Measurements from ENCODE around the gene ETS2. TPM values are rescaled to one million over a fixed set of nuclear protein-coding genes. Genes with fewer than 3 reads are reported as not detected.

Gene ETS2
- total RNA-seq, 1 donor from 2014 or later, result 16.2 TPM

- H3K9me3 Mint-ChIP-seq (ENCODE audit: unreplicated experiment), result peaks cover 1% of the 10 kb centered on the region
- no peak overlapping the region for H3K27ac Mint-ChIP-seq (ENCODE audit: unreplicated experiment)
- TF ChIP-seq, protein P1, sequence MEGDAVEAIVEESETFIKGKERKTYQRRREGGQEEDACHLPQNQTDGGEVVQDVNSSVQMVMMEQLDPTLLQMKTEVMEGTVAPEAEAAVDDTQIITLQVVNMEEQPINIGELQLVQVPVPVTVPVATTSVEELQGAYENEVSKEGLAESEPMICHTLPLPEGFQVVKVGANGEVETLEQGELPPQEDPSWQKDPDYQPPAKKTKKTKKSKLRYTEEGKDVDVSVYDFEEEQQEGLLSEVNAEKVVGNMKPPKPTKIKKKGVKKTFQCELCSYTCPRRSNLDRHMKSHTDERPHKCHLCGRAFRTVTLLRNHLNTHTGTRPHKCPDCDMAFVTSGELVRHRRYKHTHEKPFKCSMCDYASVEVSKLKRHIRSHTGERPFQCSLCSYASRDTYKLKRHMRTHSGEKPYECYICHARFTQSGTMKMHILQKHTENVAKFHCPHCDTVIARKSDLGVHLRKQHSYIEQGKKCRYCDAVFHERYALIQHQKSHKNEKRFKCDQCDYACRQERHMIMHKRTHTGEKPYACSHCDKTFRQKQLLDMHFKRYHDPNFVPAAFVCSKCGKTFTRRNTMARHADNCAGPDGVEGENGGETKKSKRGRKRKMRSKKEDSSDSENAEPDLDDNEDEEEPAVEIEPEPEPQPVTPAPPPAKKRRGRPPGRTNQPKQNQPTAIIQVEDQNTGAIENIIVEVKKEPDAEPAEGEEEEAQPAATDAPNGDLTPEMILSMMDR (IDR thresholded peaks at IDR 0.05; ENCODE audit: partially characterized antibody, unreplicated experiment), result no peak
- H3K4me3 Mint-ChIP-seq (ENCODE audit: unreplicated experiment), result no peak overlapping the region
- no peaks in the 10 kb centered on the region for H3K4me1 Mint-ChIP-seq (ENCODE audit: low read depth, unreplicated experiment)
- no peaks in the 10 kb centered on the region for H3K36me3 Mint-ChIP-seq (ENCODE audit: unreplicated experiment)
- no peak for DNase-seq
- H3K27me3 Mint-ChIP-seq (ENCODE audit: unreplicated experiment), result peaks cover 2% of the 10 kb centered on the region
These were observed 8.3 kb upstream of the ETS2 start for GRCh38 chr21:38797470-38797869.

DNA sequence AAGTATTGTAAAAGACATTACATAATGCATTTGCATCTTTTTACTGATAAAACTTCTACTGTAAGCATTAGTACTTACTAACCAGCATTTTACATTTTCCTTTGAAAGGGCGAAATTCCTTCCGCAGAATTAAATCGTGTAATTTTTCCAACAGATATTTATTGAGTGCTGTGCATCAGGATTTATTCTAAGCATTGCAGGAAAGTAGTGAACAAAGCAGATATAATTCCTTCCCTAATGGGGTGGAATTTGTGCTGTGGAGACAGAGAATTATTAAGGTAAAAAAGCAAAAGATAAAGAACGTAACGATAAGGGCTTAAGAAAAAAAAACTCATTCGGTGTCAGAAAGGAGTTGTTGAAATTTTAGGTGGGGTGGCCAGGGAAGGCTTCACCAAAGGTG lies 7.6 kb upstream of the ETS2 start:
- Mint-ChIP-seq H3K4me3 (ENCODE audit: unreplicated experiment) (no peak overlapping the region), H3K9me3 (ENCODE audit: unreplicated experiment) (peaks cover 1% of the 10 kb centered on the region), H3K27ac (ENCODE audit: unreplicated experiment) (no peak overlapping the region), H3K36me3 (ENCODE audit: unreplicated experiment) (no peaks in the 10 kb centered on the region), H3K27me3 (ENCODE audit: unreplicated experiment) (peaks cover 1% of the 10 kb centered on the region), H3K4me1 (ENCODE audit: low read depth, unreplicated experiment) (no peaks in the 10 kb centered on the region)
- TF ChIP-seq, protein P1 (IDR thresholded peaks at IDR 0.05; ENCODE audit: partially characterized antibody, unreplicated experiment), result no peak
- no peak for DNase-seq

- no peak overlapping the region for H3K27ac Mint-ChIP-seq (ENCODE audit: unreplicated experiment)
- DNase-seq, result no peak
- no peak overlapping the region for H3K4me3 Mint-ChIP-seq (ENCODE audit: unreplicated experiment)
- no peaks in the 10 kb centered on the region for H3K27me3 Mint-ChIP-seq (ENCODE audit: unreplicated experiment)
- H3K36me3 Mint-ChIP-seq (ENCODE audit: unreplicated experiment), result no peaks in the 10 kb centered on the region
- peaks cover 1% of the 10 kb centered on the region for H3K9me3 Mint-ChIP-seq (ENCODE audit: unreplicated experiment)
- no peaks in the 10 kb centered on the region for H3K4me1 Mint-ChIP-seq (ENCODE audit: low read depth, unreplicated experiment)
- TF ChIP-seq, protein P1 (IDR thresholded peaks at IDR 0.05; ENCODE audit: partially characterized antibody, unreplicated experiment), result no peak
These were observed 7.2 kb upstream of the ETS2 start for GRCh38 chr21:38798481-38798882.

GRCh38 chr21:38800046-38800758 lies 5.5 kb upstream of the ETS2 start:
- no peaks in the 10 kb centered on the region for H3K4me1 Mint-ChIP-seq (ENCODE audit: low read depth, unreplicated experiment)
- DNase-seq, result no peak
- no peak overlapping the region for H3K4me3 Mint-ChIP-seq (ENCODE audit: unreplicated experiment)
- peaks cover 1% of the 10 kb centered on the region for H3K9me3 Mint-ChIP-seq (ENCODE audit: unreplicated experiment)
- H3K36me3 Mint-ChIP-seq (ENCODE audit: unreplicated experiment), result no peaks in the 10 kb centered on the region
- TF ChIP-seq, protein P1 (IDR thresholded peaks at IDR 0.05; ENCODE audit: partially characterized antibody, unreplicated experiment), result no peak
- H3K27ac Mint-ChIP-seq (ENCODE audit: unreplicated experiment), result no peak overlapping the region
- no peaks in the 10 kb centered on the region for H3K27me3 Mint-ChIP-seq (ENCODE audit: unreplicated experiment)

DNA sequence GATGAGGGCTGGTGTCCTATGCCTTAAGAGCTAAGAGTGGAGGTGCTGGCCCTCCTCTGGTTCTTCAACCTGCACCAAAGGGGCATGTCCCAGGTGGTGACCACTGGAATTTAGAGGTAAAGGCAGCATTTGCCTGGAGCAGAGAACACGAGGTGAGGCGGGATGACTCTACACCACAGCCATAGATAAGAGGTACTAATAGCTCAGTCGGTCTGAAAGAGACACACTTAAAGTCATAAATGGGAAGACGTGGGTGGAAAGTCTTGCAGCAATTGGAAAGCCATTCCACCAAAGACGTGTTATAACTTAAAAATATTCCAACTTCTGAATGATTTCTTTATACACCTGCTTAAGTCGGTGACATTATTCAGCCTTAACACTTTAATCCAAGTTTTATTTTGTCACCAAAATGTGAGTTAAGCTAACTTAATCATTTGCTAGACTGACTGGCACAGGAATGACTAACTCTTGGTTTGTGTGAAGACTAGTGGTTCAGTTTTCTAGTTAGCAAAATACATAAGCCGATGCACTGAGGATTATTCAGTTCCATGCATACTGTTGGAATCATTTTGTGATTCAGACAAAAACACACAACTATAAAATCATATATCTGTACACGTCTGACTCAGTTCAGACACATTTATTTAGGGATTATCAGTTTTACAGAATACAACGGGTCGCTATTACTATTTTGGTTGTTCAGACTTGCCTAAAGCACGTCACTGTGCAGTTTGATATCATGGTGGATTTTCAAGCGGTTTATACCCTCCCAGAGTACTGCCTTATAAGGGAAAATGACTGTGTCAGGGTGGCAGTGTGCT lies 4.6 kb upstream of the ETS2 start:
- Mint-ChIP-seq H3K9me3 (ENCODE audit: unreplicated experiment) (peaks cover 1% of the 10 kb centered on the region), H3K27me3 (ENCODE audit: unreplicated experiment) (no peaks in the 10 kb centered on the region), H3K27ac (ENCODE audit: unreplicated experiment) (no peak overlapping the region), H3K4me3 (ENCODE audit: unreplicated experiment) (no peak overlapping the region), H3K4me1 (ENCODE audit: low read depth, unreplicated experiment) (no peaks in the 10 kb centered on the region), H3K36me3 (ENCODE audit: unreplicated experiment) (no peaks in the 10 kb centered on the region)
- DNase-seq, result no peak
- TF ChIP-seq, protein P1 (IDR thresholded peaks at IDR 0.05; ENCODE audit: partially characterized antibody, unreplicated experiment), result no peak

Measured in glutamatergic neuron (in vitro differentiated cells).